HG02885 (cell line): ENCODE results near the gene SLC22A9.
"Not testable (repeated sequence)": the region's sequence is repeated elsewhere in the genome, so short reads cannot be mapped to it uniquely, and the experiment has no call there.

Source experiments
- ATAC-seq: cut with Tn5 transposase; IDR thresholded peaks from one replicate; pipeline ENCODE4 v1.9.1; 2021; ENCODE audit warnings: mild to moderate bottlenecking; ENCODE audit not compliant: unreplicated experiment, poor library complexity

Gene SLC22A9

GRCh38 chr11:63369165-63369970 lies at the start of gene SLC22A9:
Gene SLC22A9, plus strand, starts transcription at chr11:63369785. Its CDS starts 272 bp downstream, at chr11:63370057.
- ATAC-seq: no peak

DNA sequence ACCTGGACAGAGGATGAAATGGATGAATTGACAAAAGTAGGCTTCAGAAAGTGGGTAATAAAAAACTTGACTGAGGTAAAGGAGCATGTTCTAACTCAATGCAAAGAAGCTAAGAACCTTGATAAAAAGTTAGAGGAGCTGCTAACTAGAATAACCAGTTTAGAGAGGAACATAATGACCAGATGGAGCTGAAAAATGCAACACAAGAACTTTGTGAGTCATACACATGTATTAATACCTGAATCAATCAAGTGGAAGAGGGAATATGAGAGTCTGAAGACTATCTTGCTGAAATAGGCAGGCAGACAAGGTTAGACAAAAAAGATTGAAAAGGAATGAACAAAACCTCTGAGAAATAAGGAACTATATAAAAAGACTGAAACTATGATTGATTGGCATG lies 47.9 kb upstream of the SLC22A9 start:
- no peak for ATAC-seq

DNA sequence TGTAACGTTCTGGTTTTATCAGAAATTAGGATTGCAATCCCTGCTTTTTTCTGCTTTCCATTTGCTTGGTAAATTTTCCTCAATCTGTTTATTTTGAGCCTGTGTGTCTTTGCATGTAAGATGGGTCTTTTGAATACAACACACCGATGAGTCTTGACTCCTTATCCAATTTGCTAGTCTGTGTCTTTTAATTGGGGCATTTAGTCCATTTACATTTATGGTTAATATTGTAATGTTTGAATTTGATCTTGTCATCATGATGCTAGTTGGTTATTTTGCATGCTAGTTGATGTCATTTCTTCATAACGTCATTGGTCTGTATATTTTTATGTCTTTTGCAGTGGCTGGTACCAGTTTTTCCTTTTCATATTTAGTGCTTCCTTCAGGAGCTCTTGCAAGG lies 34.5 kb upstream of the SLC22A9 start:
- ATAC-seq: not testable (repeated sequence)

GRCh38 chr11:63337070-63337469 lies 32.5 kb upstream of the SLC22A9 start:
- ATAC-seq: no peak

GRCh38 chr11:63343130-63343529 lies 26.5 kb upstream of the SLC22A9 start:
- no peak for ATAC-seq

DNA sequence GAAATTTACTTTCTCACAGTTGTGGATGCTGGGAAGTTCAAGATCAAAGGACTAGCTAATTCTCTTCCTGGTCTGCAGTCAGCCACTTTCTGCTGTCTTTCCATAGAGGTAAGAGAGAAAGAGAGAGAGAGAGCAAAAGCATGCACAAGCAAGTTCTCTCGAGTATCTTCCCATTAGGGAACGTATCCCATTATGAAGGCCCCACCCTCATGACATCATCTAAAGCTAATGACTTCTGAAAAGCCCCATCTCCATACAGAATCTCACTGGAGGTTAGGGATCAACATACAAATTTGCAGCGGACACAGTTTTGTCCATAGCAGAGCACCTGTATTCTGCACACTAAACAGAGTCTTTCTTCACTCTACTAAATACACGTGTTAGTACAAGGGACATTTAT lies 17.4 kb upstream of the SLC22A9 start:
- no peak for ATAC-seq

DNA sequence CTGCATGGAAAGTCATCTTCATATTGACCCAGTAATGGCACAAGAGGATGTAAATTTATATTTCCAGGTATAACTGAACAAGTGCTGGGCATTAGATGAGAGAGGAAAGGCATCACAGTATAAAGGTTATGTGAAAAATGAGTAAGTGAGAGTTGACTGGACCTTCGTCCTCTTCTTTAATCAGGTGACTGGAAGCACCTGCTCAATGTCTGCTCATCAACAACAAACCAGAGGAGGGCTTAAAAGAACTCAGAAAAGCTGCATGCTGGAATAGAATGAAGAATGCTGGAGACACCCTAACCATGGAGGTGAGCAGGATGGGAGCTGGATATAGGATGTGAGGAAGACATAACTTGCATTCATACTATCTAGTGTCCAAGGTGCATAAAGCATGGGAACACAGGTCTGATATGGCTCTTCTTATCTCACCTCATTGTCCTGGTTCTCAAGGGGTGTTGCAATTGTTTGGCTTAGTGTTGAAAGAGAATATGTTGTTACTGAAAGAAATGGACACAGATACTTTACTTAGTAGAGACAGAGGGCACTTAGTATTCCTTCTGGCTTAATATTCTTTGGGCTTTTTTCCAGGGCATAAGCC lies 7.3 kb upstream of the SLC22A9 start:
- ATAC-seq: no peak

GRCh38 chr11:63369971-63370588 lies 495 bp downstream of the SLC22A9 start:
- no peak for ATAC-seq

DNA sequence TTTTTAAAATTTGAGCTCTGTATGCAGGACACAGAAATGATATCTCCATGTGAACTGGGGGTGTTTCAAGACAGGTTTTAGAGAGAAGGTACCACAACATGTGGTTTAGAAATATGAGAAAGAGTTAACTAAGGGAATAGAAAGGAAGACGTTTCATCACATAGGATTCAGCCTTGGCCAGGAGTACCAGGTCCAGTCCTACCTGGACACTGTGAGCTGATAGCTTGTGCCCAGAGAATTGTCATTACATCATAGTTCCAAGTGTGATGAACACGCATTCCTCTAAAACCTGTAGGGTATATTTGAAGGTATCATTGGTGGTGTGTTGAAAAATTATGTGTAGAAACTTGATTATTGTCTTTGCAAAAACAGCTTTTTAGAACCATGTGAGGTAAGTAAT lies 1.8 kb downstream of the SLC22A9 start:
- ATAC-seq: no peak

GRCh38 chr11:63375434-63375833 lies 5.8 kb downstream of the SLC22A9 start:
- no peak for ATAC-seq

GRCh38 chr11:63380130-63380529 lies 10.5 kb downstream of the SLC22A9 start:
- ATAC-seq: no peak

- ATAC-seq: no peak
Measured at GRCh38 chr11:63395697-63396096, 26.1 kb downstream of the SLC22A9 start.

DNA sequence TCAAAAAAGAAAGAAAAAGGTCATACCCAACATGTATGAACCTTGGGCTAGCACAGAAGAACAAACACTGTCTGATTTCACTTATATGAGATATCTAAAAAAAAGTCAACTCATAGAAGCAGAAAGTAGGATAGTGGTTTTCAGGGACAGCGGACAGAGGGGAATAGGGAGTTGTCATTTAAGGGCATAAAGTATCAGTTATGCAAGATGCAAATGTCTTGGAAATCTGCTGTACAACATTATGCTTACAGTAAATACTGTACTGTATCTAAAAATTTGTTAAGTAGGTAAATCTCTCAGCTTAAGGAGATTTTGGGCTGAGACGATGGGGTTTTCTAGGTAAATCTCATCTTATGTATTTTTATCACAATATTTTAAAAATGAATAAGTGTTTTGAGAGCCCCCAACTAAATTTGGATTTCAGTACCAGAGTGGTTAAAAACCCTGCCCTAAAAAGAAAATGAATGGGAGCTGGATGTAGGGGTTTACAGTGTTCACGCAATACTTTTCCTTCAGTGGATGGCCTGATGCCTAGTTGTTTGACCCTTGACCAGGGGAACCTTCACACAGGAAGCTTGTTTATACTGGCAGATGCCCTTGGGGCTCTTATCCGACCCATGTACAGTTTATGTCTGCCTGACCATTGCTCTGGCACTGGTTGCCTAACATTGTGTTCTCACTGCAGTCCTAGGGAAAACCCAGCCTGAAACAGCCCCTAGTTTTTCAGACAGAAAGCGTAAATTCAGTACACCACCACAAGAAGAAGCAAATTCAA lies 34.8 kb downstream of the SLC22A9 start:
- ATAC-seq: no peak

DNA sequence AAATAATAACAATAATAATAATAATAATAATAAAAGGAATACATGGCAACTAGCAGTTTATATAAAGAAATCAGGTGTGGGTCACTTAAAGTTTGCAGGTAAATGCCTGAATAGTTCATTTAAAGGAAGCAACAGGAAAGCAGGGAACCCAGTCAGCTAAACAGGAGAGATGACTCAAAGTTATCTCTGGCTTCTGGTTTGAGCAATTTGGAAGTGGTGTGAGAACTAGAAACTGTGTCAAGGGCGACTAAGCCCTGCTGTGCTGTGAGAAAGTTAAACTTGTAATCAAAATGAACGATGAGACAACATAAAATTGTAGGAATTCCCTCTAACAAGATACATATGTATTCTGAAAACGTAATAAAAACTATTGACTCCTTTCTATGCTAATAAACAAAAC lies 35.5 kb downstream of the SLC22A9 start:
- ATAC-seq: no peak

- ATAC-seq: no peak
Measured at GRCh38 chr11:63406458-63406857, 36.9 kb downstream of the SLC22A9 start.

DNA sequence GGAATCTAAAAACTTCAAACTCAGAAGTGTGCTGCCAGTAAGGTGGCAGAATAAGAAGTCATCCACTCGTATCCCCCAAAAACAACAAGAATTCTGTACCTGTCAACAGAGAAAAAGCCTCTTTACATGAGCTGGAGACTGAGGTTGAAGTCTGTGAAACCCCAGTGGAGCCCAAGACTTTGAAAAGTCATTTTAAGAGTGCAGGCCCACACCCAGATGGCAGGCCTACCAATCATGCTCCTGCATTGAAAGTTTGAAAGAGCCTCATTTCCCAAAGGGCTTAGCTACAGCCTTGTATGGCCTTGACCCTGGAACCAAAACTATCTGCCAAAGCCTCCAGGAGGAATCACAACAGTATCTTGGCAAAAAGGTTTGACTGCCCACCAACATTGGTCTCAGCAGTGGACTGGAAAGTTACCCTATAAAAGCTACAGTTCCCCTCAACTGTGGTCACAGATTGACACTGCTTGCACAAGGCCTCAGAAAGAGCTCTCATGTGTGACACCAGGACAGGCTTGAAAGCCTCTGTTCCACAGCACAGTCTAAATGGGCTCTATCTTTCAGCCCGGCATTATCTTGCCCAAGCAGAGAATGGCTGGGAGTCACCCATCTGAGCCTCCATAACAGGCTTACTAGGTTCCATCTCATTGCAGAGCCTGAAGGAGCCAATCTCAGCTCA lies 47.7 kb downstream of the SLC22A9 start:
- ATAC-seq: no peak

DNA sequence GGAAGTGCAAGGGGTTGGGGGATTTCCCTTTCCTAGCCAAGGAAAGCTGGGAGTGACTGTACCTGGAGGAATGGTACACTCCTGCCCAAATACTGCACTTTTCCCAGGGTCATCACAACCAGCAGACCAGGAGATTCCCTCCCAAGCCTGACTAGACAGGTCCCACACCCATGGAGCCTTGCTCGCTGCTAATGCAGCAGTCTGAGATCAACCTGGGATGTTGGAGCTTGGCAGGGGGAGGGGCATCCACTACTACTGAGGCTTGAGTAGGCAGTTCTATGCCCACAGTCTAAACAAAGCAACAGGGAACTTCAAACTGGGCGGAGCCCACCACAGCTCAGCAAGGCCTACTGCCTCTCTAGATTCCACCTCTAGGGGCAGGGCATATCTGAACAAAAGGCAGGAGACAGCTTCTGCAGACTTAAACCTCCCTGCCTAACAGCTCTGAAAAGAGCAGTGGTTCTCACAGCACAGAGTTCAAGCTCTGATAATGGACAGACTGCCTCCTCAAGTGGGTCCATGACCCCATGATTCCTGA lies 58.5 kb downstream of the SLC22A9 start:
- no peak for ATAC-seq

DNA sequence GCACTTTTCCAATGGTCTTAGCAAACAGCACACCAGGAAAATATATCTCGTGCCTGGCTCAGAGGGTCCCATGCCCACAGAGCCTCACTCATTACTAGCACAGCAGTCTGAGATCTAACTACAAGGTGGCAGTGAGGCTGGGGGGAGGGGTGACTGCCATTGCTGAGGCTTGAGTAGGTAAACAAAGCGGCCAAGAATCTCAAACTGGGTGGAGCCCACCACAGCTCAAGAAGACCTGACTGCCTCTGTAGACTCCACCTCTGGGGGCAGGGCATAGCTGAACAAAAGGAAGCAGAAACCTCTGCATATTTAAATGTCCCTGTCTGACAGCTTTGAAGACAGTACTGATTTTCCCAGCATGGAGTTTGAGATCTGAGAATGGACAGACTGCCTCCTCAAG lies 61.1 kb downstream of the SLC22A9 start:
- not testable (repeated sequence) for ATAC-seq

DNA sequence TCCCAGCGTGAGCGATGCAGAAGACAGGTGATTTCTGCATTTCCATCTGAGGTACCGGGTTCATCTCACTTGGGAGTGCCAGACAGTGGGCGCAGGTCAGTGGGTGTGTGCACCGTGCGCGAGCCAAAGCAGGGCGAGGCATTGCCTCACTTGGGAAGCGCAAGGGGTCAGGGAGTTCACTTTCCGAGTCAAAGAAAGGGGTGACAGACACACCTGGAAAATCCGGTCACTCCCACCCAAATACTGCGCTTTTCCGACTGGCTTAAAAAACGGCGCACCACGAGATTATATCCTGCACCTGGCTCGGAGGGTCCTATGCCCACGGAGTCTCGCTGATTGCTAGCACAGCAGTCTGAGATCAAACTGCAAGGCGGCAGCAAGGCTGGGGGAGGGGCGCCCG lies 65.8 kb downstream of the SLC22A9 start:
- ATAC-seq: not testable (repeated sequence)

GRCh38 chr11:63435831-63436230 lies 66.2 kb downstream of the SLC22A9 start:
- not testable (repeated sequence) for ATAC-seq
